NCI-H146 treated with DMSO at 0.1 percent for 48 hours (cell line): ENCODE data around the gene NCR3LG1.

Experiments used
- DNase-seq: peaks from one replicate; lab custom pipeline; 2025; ENCODE audit not compliant: unreplicated experiment; lab: John Stamatoyannopoulos, UW

NCR3LG1 gene, protein sequence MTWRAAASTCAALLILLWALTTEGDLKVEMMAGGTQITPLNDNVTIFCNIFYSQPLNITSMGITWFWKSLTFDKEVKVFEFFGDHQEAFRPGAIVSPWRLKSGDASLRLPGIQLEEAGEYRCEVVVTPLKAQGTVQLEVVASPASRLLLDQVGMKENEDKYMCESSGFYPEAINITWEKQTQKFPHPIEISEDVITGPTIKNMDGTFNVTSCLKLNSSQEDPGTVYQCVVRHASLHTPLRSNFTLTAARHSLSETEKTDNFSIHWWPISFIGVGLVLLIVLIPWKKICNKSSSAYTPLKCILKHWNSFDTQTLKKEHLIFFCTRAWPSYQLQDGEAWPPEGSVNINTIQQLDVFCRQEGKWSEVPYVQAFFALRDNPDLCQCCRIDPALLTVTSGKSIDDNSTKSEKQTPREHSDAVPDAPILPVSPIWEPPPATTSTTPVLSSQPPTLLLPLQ

DNA sequence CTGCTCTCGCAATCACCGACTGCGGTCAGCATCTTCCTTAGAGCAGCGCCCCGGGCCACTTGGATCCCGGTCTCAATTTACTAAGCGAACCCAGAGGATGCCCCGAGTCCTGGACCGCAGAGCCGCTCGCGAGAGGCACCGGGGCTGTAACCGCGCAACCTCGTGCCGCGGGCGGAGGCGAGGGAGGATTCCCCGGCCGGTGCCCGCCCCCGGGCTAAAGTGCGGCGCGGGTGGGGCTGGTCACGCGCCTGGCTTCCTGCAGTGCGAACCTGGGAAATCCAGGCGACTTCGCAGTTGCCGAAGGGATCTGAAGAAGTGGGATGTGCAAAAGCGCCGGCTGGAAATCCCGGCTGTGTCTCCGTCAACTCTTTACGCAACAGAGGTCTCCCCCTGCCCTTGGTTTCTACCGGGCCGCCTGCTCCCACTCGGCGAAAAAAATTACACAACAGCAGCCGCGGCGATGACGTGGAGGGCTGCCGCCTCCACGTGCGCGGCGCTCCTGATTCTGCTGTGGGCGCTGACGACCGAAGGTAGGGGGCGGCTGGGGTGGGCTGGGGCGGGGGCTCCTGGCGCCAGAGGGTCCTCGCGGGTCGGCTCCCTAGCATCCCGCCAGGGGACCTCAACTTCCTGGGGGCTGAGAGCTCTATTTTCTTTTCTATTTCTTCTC lies at the start of gene NCR3LG1:
TSS of gene NCR3LG1 (plus strand) at position 291 of the 667 bp plus-strand sequence. CDS start at position 461, 170 bp downstream.
- DNase-seq, result peak; percentile 43

DNA sequence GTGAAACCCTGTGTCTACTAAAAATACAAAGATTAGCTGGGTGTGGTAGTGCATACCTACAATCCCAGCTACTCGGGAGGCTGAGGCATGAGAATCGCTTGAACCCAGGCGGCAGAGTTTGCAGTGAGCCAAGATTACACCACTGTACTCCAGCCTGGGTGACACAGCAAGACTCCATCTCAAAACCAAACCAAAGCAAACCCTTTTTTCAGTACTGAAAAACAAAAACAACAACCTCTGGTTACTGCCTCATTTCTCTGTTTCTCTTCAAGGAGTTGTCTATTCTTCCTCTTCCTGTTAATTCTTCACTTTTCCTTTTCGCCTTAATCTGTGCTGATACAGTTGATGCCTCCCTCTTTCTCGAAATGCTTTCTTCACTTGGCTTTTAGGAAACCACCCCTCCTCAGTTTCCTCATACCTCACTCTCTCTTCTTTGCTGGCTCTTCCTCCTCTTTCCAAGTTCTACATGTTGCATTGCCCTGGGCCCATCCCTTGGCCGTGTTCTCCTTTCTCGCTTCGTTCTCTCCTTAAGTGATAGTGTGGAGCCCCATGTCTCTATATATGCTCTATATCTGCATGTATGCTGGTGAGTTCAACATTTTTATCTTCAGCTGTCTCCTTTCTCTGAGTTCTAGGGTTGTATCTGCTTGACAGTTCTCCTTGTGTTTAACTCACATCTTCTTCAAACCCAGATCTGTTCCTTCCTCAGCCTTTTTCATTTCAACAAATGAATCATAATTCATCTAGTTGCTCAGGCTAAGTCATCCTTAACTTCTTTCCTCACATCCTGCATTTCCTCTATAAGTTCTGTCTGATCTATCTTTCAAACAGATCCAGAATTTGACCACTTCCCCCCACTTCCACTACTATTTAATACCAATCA lies 38.0 kb upstream of the NCR3LG1 start:
- DNase-seq, result no peak

DNA sequence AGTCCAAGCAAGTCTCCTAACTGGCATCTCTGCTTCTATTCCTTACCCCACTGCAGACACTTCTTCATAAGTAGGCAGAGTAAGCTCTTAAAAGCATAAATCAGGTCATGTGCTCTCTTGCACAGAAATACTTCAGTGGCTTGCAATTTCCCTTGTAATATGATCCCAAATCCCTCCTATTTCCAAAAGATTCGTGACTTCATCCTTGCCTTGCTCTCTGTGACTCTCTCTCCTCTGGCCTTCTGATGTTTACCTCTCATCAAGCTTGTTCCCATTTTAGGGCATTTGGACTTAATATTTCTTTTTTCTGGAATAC lies 37.4 kb upstream of the NCR3LG1 start:
- DNase-seq, result no peak

DNA sequence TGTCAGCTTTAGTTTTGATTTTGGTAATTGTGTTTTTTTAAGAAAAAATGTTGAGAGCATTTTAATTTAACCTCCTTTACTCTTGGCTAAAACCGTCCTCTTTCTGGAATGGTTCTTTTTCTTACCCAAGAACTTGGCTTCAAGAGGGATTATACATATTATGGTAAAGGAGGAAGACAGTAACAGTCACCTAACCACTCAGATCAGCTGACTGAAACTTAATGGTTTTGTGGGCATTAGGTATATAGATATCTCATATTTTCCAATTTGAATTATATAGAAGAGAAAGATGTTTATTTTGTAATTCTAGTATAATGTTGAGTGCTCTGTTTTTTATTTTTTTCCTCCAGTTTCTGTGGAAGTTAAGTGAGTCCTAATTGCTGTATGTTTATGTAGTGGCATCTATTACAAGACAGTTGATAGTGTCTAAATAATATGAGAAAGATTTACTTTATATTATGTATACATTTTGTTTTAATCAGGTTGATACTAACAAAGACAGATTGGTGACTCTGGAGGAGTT lies 36.6 kb upstream of the NCR3LG1 start:
- no peak for DNase-seq

DNA sequence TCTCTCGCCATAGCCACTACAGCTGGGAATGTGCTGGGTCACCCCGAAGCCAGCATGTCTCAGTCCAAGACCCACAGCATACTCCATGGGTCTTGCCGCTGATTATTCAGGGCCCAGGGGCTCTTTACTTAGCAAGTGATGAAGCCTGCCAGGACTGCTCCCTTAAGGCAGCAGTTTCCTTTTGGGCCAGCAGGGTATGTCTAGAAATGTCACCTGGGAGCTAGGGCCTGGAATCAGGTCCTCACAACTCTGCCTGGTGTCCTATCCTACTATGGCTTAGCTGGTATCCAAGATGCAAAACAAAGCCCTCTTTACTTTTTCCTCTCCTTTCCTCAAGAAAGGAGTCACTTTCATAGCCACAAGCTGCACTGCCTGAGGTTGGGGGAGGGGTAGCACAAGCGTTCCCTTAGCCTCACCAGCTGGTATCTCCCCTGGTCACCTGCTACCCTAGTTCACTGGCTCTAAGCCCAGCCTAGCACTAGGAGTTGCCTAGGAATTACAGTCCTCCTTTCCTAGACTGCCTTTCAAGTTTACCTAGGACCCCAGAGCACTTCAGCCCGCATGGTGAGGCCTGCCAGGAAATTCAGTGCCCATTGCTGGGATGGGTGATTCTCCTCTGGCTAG lies 22.6 kb upstream of the NCR3LG1 start:
- DNase-seq, result no peak

DNA sequence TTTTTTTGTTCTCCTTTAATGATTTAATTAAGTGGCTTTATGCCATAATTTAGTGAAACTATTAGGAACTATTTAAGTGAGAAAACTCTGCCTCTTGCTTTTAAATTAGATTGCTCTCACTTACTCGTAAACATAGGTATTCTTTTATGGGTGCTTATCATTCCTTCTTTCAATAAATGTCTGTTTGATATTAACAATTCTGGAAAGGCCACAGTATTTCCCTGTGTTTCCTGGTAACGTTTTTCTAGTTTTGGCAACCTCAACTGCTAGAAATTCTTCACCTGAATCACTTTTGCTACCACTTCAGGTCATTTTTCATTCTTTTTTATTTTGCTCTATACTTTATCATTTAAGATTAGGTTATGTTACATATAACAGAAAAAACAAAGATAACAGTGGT lies 19.9 kb upstream of the NCR3LG1 start:
- DNase-seq, result no peak

DNA sequence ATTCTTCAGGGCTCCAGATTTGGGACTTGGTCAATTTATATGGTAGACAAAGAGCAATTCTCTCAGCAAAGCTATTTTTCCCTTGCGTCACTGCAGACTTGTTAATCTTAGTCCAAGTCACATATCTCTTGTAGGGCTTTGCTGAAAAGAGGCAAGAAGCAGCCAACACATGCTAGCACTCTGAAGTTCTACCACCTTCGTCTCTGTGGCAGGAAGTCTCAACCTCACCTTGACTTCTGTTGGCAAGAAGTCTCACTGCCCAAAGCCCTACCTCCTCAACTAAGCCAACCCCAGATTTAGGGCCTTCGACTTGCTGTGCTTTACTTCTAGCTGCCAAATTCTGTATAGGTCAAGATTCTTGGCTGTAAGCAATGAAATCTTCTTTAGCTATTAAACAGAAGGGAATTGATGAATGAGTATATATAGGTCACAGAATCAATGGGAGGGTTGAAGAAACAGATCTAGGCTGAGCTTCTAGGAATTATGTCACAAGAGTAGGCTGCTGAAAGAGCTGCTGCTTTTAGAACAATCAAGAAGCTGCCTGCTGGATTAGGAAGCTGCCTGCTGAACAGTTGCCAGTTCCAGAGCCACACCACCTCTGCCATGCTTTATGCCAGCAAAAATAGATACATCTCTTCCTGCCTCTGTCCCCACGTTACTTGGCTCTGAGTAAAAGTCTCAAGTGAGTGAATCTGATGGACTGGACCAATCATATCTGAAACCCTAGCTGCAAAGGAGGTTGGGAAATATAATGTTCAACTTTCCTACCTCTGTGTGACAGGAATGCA lies 17.6 kb upstream of the NCR3LG1 start:
- DNase-seq, result no peak

DNA sequence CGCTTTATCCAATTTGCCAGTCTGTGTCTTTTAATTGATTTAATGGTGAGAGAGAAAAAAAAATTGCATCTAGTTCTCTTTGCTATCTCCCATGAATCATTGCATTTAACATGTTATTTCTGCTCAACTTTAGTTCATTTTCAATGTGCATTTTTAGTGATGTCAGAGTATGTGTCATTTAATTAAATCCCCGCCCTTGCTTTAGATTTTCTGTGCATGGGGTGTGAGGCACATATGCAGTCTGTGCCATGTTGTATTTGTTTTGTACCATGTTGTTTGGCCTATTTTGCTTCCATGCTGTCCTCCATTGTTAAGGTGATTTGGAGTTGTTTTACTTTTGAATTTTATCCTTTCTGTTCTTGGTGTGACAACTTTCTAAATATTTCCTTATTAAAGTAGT lies 8.3 kb upstream of the NCR3LG1 start:
- no peak for DNase-seq

DNA sequence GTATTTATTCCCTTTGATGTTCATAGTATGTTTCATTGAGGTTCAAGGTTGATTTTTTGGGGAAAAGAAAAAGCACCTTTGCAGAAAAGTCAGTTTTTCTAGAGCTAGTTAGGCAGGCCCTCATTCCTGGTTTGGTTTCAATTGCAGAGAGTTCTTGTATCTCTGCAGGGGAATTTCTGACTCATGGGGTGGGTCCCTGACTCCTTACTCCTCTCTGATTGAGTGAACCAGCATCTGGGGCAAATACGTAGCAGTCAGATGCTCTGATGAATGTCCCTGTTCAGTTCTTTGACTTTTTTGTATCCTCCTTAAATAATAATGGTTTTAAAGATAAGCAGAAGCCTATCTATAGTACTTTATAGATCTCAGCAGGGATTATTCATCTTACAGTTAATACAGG lies 7.7 kb upstream of the NCR3LG1 start:
- DNase-seq, result no peak

DNA sequence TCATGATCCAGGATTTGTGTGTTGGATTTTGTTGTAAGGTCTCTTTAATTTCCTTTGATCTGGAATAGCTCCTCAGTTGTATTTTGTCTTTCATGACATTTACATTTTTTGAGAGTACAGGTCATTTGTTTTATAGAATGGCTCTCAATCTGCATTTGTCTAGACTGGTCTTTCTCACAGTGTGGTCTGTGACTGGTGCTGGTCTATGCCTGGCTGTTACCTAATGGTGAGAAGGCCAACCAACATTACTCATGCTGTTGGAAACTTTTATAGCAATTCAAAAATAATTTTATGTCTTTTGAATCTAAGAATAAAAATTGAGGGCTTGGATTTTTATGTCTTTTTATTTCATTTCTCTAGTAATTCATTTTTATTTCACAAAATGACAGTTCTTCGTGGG lies 3.9 kb upstream of the NCR3LG1 start:
- no peak for DNase-seq

DNA sequence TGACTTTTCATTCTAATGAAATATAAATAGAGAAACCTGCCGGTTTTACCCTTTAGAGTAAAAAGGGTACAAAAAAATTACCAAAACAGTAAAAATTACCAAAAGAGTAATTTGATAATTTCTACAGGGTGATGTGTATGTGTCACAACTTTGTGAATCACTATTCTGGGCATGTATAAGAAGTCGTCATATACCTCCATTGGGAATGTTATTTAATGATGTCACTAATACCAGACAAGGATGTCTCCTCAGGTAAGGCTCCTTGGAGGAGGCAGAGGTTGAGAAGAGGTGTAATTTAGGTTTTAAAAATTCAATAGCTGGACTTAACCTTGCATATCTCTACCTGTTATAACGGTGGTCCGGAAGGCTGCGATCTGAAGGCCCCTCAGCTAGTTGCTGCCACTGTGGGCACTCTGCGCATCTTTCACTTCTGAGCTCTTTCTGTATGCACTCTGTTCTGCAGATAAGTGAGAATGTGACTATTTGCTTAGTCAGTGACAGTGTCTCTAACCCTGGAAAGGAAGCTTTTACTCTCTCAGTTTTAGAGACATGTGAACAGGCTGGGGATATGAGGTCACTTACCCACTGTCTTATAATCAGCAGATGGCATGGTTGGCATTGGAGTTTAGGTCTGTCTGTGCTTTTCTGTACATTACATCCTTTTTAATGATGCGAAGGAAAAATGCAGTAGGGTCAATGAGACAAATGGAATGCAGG lies 987 bp upstream of the NCR3LG1 start:
- DNase-seq, result no peak

DNA sequence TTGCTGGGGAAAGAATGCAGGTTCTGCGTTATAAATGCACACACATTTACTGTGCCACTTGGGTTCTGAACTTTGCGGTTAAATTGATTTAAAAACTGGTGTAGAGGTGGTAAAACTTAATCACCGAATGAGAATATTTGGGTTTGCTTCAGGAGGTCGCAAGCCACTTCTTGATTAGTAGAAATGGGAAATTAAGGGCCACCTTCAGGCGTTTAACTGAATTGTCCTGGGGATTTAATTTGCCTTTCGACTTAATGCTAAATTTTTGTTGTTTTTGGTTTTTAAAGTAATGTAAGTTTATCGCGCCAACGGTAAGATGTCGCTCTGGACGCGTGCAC lies 459 bp upstream of the NCR3LG1 start:
- DNase-seq, result no peak

DNA sequence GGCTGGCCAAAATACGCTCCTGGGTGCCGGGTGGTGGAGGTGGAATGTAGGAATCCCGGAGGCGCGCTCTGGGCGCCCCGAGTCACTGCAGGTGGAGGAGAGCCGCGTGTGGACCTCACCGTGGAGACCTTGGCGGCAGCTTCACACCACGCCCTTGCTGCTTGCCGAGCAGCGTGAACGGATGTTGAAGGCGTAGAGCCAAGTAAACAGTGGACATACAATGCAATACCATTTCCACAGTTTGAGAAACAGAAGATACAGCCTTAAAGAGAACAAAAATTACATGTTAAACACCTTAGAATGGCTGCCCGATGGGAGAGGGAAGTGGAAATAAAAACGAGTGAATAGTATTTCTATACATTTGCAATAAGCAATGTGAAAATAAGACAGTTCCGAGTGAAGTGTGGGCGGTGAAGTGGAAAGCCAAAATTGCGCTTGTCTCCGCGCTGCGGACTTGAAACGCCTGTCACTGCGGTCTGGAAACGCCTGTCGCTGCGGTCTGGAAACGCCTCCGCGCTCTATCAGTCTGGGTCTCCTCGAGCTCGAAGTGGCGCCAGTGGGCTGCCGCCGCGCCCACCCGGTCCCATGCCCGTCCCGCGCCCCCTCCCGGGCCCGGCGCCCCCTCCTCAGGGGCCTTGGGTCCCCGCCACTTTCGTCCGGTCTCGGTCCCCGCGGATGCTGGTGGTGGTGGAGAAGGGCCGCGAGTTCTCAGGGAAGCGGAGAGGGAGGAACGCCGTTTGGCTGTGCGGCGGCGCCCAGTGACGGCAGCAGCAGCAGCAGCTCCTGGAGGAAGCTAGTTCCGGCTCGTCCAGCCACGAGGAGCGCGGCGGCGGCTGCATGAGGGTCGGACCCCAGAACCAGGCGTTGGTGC lies 1.6 kb downstream of the NCR3LG1 start:
- peak; percentile 74 for DNase-seq

DNA sequence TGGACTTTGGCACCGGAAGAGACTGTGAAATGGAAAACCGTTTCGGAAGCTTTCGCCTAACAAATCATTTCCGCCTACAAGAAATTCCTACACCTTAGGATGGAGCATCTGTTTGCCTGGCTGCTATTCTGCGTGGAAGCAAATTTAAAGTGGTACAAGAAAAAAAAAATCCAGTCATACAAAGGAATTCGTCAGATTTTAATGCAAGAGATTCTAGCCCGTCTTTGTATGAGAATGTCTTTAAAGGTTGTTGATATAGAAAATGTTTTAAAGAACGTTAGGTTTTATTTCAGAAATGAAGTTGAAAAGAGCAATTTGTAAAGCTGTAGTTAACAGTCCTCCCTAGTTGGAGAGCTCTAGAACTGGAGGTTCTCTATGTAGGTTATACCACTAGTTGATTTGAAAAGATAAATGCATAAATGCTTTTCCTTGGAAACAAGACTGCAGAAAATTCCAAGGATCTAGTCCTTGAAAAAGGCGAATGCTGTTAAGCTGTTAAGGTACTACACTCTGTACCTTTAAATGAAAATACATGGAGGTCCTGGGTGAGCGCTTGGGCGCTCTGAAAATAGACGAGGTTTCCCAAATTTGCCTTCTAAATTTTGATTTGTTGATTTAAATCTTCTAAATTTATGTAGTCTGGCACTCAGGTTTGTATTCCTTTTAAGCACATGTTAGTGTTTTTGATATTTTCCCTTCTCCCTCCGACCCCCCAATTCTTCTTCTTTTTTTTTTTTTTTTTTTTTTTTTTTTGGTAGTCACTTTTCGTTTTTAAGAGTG lies 2.4 kb downstream of the NCR3LG1 start:
- no peak for DNase-seq

DNA sequence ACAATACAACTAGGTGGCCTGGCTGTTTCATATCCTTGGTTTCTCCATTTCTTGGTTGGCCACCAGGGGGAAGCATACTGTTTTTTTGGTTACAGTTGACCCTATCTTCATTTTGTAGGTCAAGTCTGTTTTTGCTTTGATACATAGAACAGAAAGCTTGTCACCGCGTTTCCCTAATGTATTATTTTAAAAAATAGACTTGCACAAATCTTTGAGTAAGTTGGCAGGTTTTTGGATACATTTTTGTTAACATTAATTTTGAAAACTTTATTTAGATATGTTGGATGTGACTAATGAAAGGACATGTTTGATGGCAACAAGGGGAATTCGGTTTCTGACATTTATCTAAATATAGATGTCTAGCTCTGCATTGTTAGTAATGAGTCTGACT lies 3.0 kb downstream of the NCR3LG1 start:
- peak; percentile 48 for DNase-seq

DNA sequence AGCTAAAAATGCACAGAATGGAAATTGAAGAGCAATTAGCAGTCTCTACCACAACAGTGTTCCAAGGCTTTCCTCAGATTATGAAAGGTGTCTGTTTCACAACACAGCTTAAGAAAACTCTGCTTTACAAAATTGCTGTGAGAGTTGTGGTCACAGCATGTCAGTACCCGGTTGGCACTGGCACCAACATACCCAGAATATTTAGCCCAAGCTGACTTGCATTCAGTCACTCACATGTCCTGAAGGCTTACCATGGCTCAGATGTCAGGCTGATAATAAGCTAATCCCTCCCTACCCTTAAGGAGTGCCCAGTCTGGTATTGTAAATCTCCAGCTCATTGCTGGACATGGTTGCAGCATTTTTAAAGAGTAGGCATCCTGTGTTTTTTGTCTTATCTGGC lies 14.9 kb downstream of the NCR3LG1 start:
- no peak for DNase-seq

DNA sequence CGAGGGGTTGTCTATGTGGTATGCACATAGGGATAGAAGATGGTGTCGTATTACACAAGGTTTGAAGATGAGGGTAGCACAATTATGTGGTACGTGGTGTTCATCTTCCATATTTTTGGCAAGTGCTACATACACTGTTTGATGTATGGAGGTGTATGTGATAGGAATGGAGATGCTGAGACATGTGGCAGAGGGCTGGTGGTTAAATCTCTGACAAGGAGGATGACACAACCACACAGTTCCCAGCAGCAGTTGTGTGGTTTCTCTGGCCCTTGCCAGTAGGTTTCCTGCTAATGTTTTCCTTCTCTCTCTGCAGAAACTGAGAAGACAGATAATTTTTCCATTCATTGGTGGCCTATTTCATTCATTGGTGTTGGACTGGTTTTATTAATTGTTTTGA lies 17.0 kb downstream of the NCR3LG1 start:
- DNase-seq, result no peak

DNA sequence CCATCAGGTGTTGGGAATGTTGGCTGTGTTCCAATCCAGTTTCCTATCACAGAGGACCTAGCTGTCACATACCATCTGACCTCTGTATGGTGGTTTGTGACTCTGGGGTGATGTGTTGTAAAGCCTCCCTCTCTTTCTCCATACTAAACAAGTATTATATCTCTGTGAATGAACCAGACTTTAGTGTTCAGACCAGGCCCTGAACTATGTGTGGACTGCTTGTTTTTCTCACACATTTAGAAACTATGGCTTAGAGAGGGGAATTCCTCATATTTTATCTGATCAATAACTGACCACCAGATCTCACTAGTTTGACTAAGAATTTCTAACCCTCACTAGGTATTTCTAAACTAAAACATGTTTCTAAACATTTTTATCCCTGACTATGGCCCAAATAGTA lies 17.5 kb downstream of the NCR3LG1 start:
- no peak for DNase-seq
